KOPT-K1 (cell line): ENCODE measurements around the gene TTPAL.
"Not testable (repeated sequence)": the region's sequence is repeated elsewhere in the genome, so short reads cannot be mapped to it uniquely, and the experiment has no call there.

ENCODE experiments used
- H3K27ac ChIP-seq: fragments of 200-600 bp; sonication (generic); 2 replicates; pipeline ENCODE4 v1.5.1; 2016; ENCODE audit warnings: antibody characterized with exemption, mild to moderate bottlenecking, low read depth, low read length; ENCODE audit not compliant: poor library complexity, severe bottlenecking
- H3K36me3 ChIP-seq: fragments of 200-600 bp; sonication (generic); 2 replicates; pipeline ENCODE4 v1.5.1; 2017; ENCODE audit warnings: antibody characterized with exemption, mild to moderate bottlenecking, low read length, moderate library complexity; ENCODE audit not compliant: insufficient read depth
- H3K9me3 ChIP-seq: fragments of 200-600 bp; sonication (generic); 2 replicates; pipeline ENCODE4 v1.5.1; 2017; ENCODE audit warnings: antibody characterized with exemption, low read length, mild to moderate bottlenecking; ENCODE audit not compliant: insufficient read depth, poor library complexity, severe bottlenecking

Gene TTPAL

DNA sequence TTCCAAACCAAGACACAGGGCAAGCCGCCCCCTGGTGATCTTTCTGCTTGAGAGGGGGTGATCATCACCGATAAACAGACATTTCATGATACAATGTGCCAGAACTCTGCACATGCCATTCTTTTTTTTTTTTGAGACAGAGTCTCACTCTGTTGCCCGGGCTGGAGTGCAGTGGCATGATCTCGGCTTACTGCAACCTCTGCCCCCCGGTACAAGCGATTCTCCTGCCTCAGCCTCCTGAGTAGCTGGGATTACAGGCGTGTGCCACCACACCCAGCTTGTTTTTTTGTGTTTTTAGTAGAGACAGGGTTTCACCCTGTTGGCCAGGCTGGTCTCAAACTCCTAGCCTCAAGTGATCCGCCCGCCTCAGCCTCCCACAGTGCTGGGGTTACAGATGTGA lies 3.4 kb upstream of the TTPAL start:
- H3K36me3 ChIP-seq, H3K9me3 ChIP-seq, H3K27ac ChIP-seq: not testable (repeated sequence)

DNA sequence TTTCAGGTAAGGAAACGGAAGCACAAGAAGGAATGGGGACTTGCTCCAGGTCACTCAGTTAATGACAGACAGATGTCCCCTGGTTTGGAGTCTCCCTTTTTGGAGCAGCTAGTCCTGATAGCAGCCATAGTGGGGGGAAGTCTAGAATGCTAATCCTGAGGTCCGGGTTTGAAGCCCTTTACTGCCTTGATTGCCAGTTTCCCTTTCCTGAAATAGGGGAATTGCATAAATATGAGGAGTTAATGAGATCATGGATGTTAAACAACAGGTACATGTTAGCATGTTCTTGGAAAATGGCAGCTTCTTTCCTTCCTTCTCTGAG lies 341 bp upstream of the TTPAL start:
- peaks cover 6% of the 10 kb centered on the region; the same call in 1 of the 2 replicates for H3K36me3 ChIP-seq
- no peaks in the 10 kb centered on the region for H3K9me3 ChIP-seq
- H3K27ac ChIP-seq, result peak overlapping the region; percentile 81

DNA sequence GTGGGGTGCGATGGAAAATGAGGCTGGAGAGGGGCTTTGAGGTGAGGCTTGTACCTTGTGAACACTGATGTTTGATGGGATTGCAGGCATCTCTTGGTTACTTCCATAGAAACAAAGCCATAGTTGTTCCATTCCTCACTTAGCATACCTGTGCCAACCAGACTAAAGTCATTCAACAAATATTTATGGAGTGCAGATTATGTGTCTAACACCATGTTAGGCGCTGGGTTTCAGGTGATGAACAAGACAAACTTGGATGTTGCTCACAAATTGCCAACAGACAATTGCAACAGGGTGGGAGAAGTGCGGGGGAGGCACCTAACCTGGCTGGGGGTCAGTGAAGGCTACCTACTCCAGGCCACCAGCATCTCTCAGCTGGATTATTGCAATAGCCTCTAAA lies 1.5 kb downstream of the TTPAL start:
- no peak overlapping the region for H3K27ac ChIP-seq
- H3K9me3 ChIP-seq, result no peaks in the 10 kb centered on the region
- peaks cover 24% of the 10 kb centered on the region for H3K36me3 ChIP-seq

DNA sequence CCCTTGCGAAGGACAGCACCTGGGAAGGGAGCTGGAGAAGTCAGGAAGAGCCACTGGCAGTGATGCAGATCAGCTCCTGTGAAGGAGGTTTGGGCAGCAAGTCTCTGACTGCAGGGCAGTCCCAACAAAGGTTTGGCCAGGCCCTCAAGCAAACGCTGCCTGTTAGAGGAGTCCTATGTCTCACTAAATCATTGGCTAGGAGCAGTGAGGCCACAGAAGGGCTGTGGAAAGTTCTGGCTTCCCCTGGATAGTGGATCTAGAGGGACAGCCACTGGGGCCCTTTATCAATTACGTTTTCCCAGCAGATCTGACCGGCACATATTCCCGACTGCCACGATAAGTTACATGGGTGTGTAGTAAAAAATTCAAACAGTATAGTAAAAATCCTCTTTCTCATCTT lies 2.5 kb downstream of the TTPAL start:
- no peak overlapping the region for H3K27ac ChIP-seq
- peaks cover 33% of the 10 kb centered on the region for H3K36me3 ChIP-seq
- no peaks in the 10 kb centered on the region for H3K9me3 ChIP-seq

DNA sequence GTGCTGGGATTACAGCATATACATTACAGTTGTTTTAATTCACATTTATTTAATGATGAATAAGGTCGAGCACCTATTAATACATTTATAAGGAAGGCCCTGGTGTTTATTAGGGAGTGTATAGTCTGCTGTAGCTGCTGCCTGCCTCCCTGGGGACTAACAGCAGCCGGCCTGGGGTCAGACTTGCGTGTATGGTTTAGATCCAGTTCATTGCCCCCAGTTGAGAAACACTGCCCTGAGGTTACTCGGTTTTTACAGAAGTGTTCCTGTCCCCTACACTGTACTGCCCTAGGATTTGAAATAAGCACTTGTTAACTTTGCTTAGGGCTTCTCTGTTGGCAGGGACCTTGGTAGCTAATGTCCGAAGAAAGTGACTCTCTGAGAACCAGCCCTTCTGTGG lies 4.0 kb downstream of the TTPAL start:
- Histone ChIP-seq H3K36me3 (peaks cover 47% of the 10 kb centered on the region), H3K27ac (no peak overlapping the region), H3K9me3 (no peaks in the 10 kb centered on the region)

DNA sequence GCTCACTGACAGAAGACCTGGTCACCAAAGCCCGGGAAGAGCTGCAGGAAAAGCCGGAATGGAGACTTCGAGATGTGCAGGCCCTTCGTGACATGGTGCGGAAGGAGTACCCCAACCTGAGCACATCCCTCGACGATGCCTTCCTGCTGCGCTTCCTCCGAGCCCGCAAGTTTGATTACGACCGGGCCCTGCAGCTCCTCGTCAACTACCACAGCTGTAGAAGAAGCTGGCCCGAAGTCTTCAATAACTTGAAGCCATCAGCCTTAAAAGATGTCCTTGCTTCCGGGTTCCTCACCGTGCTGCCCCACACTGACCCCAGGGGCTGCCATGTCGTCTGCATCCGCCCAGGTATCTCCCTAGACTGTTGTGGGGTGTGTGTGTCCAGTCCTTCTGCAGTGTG lies 4.4 kb downstream of the TTPAL start:
- no peak overlapping the region for H3K27ac ChIP-seq

DNA sequence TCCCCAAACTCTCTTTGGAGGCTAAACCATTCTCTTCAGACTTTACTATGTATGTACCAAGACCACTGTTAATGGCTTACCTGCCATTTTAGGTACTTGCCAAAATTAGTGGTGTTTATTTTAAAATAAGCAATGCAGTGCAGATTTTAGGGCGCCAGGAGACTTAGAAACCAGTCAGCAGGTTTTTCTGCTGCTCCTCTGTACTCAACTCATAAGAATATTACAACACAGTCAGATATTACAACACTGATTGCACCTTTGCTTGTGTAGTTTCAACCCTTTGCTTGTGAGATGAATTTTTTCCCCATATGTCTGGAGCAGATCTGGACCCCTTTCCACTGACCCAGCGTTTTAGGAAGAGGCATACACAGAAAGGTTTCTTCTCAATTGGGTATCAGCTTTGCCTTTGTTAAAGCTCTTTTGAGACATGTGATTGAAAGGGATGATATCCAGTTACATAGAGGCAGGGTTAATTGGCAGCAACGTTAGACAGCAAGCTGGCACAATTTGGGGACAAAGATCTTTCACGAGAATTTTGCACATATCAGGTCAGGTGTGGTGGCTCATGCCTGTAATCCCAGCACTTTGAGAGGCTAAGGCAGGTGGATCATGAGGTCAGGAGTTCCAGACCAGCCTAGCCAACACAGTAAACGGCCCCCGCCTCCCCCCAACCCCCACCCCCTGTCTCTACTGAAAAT lies 6.2 kb downstream of the TTPAL start:
- peaks cover 69% of the 10 kb centered on the region for H3K36me3 ChIP-seq
- H3K9me3 ChIP-seq, result no peaks in the 10 kb centered on the region
- H3K27ac ChIP-seq, result no peak overlapping the region

More for the DNA sequence above, 4.4 kb downstream of the TTPAL start:
- H3K36me3 ChIP-seq, result peaks cover 52% of the 10 kb centered on the region
- no peaks in the 10 kb centered on the region for H3K9me3 ChIP-seq

DNA sequence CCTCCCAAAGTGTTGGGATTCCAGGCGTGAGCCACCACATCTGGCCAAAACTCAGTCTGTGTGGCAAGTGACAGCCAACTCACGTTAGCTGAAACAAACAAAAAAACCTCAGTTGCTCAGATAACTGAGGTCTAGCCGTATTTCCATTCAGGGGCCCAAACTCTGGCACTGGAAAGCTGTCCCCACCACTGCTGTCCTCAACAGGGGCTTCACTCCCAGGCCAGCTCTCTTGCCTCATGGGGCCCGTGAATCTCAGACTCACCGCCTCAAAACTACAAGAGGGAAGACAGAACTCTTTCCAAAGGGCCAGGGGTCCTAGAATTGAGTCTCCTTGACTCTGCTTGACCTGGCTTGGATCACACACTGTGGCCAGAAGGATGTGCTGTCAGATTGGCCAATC lies 7.4 kb downstream of the TTPAL start:
- Histone ChIP-seq H3K27ac (no peak overlapping the region), H3K9me3 (no peaks in the 10 kb centered on the region), H3K36me3 (peaks cover 81% of the 10 kb centered on the region)

DNA sequence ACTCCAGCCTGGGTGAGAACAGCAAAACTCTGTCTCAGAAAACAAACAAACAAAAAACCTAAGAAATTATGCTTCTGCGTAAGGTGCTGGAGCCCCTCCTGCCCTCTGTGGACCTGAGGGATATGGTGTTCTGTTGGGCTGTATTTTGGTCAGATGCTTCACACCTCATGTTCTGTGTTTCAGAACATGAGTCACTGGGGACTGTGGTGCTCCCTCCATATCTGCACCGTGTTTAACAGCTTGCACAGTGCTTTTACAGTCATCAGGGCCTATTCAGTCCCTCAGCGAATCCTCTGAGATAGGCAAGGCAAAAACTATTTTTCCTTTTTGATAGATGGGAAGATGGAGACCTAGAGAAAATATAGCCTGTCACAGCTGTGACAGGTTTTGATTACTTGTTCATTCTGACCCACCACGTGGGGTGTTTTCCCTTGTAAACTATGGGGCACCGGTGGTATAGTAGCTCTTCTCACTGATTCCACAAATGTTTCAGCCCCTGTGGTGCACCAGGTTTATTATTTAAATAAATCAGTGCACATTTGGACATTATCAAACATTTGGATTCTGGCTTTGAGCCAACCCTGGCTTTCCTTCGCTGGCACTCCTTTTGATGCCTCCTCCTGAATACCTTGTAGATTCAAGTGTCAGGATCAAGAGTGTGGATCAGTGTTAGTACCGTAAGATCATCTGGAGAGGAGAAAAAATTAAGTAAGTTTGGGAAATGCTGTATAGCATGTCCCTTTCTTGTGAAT lies 9.6 kb downstream of the TTPAL start:
- H3K9me3 ChIP-seq, result no peaks in the 10 kb centered on the region
- H3K27ac ChIP-seq, result no peak overlapping the region
- peaks cover 97% of the 10 kb centered on the region for H3K36me3 ChIP-seq

DNA sequence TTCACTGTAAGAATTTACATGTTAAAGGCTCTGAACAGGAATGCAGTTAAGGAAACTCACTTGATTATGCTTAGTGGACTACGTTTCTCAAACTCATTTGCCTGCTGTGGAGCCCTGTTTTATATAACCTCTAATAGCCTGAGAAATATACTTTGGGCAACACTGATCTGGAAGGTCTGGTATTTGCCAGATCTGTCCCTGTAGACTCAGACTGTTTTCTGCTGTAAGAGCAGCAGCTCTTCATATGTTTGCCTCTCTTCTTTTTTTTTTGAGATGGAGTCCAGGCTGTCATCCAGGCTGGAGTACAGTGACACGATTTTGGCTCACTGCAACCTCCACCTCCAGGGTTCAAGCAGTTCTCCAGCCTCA lies 10.1 kb downstream of the TTPAL start:
- Histone ChIP-seq H3K36me3 (peaks cover 97% of the 10 kb centered on the region), H3K27ac (no peak overlapping the region), H3K9me3 (no peaks in the 10 kb centered on the region)

DNA sequence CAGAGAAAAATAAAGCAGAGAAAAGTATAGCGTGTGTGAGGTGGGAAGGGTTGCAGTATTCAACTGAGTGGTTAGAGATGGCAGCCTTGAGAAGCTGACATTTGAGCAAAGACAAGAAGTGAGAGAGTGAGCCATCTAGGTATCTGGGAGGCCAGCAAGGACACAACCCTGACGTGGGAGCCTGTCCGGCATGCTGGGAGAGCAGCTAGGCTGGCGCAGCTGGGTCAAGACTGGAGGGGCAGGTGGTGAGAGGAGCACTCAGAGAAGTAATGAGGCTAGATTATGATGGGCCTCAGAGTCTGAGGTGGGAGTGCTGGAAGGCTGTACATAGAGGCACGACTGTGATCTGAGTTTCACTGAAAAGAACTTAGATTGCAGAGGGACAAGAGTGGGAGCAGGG lies 12.9 kb downstream of the TTPAL start:
- Histone ChIP-seq H3K27ac (no peak overlapping the region), H3K36me3 (peaks cover 98% of the 10 kb centered on the region), H3K9me3 (no peaks in the 10 kb centered on the region)

DNA sequence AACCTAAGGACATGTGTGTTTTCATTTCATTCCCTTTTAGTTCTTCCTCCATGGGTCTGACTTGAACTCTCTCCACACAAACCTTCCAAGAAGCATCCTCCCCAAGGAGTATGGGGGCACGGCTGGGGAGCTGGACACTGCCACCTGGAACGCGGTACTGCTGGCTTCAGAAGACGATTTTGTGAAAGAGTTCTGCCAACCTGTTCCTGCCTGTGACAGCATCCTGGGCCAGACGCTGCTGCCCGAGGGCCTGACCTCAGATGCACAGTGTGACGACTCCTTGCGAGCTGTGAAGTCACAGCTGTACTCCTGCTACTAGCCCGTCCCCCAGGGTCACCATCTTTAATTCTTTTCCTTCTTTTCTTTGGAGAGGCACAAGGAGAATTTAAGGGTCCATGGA lies 13.5 kb downstream of the TTPAL start:
- Histone ChIP-seq H3K9me3 (no peaks in the 10 kb centered on the region), H3K27ac (no peak overlapping the region), H3K36me3 (peaks cover 98% of the 10 kb centered on the region)

DNA sequence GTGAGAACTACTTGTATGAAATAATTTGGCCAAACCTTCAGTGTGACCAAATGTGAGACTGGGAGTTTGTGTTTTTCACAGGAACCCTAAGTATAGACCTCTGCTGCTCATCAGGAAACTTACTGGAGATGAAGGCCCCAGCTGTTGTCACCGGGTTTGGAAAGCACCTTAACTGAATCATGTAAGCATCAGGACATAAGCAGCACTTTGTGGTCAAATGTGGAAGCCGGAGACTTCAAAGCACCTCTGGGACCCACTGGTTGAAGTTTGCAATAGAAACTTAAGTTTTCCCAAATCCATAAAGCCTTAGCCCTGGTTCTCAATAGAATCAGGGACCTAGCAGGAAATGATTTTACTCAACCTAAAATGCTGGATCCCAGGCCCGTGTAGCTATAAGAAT lies 14.3 kb downstream of the TTPAL start:
- no peaks in the 10 kb centered on the region for H3K9me3 ChIP-seq
- peaks cover 98% of the 10 kb centered on the region for H3K36me3 ChIP-seq
- no peak overlapping the region for H3K27ac ChIP-seq

DNA sequence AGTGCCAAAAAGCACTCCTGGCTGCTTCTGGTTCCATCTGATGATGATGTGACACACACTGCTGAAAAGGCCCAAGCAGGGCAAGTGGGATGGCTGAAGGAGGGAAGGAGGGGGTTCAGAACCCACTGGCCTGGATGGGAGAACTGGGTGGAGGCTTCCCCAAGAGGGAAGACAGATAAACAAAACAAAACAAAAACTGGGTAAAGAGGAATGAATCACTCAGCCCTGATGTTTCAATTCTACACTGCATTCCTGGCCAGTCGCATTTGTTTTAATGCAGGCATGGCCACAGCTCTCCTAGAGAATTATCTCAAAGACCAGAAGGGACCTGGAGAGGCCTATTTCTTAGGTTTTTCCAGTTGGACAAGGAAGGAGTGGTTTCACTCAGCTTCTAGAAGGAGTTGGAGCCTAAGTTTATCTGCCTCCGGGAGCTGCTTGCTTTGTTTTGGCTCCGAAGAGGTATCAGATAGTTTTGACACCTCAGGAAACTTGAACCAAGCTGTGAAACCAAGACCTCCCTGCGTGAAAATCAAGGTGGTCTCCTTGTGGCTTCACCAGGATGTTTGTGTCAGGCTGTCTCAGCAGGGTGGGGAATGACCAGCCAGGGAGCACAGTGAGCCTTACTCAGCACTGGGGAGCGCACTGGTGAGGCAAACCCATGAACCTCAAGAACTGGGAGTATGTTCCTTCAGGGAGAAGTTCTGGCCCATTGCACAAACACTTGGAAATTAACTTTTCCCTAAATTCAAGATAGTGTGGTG lies 16.1 kb downstream of the TTPAL start:
- H3K27ac ChIP-seq, result no peak overlapping the region
- peaks cover 98% of the 10 kb centered on the region for H3K36me3 ChIP-seq

DNA sequence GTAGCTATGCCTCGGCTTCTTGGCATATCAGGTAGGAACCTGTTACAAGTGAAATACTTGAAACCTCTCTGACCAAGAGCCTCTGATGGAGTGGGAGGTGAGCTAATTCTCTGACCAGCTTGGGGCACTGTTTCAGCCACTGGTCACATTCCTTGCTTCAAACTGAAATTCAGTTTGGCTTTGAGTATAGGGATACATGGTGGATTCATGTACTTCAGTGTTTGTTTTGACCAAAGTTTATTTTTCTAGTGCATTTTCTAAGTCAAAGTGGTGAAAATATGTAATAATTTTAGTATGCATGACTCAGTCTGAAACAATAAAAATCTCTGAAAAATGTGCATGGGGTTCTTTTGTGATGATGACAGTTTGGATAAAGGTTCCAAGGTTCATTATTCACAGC lies 18.6 kb downstream of the TTPAL start:
- Histone ChIP-seq H3K36me3 (peaks cover 97% of the 10 kb centered on the region), H3K9me3 (no peaks in the 10 kb centered on the region), H3K27ac (no peak overlapping the region)

More for the DNA sequence above, 16.1 kb downstream of the TTPAL start:
- no peaks in the 10 kb centered on the region for H3K9me3 ChIP-seq
